Neural progenitor cell (in vitro differentiated cells): ENCODE measurements around the gene SKAP2.

ENCODE experiments used
- CTCF ChIP-seq: fragments of 200-600 bp; sonication (generic); IDR thresholded peaks from 2 replicates; pipeline ENCODE4 v1.5.1; 2017; ENCODE audit warnings: antibody characterized with exemption, mild to moderate bottlenecking
- EZH2 ChIP-seq: fragments of 200-600 bp; sonication (generic); IDR thresholded peaks from 2 replicates; pipeline ENCODE4 v1.6.1; 2017; ENCODE audit warnings: antibody characterized with exemption, mild to moderate bottlenecking, moderate library complexity

GRCh38 chr7:26912338-26912737, 47.9 kb upstream of the SKAP2 start:
- TF ChIP-seq CTCF (no peak), EZH2 (no peak)
